Inflammatory macrophage treated with lipopolysaccharide for 1 hour (primary cell): ENCODE measurements around the gene S100A3.

Source experiments
- DNase-seq, 2 donors: peaks; one replicate each; pipeline ENCODE4 v3.0.0-alpha.2; 2020 to 2022

Gene S100A3

GRCh38 chr1:153507926-153508583 is 41.0 kb downstream of the S100A3 start:
- no peak for DNase-seq

- no peak for DNase-seq
Observed at GRCh38 chr1:153506831-153507413, 42.1 kb downstream of the S100A3 start.

GRCh38 chr1:153506386-153506785 is 42.7 kb downstream of the S100A3 start:
- no peak for DNase-seq

GRCh38 chr1:153505576-153505975 is 43.5 kb downstream of the S100A3 start:
- no peak for DNase-seq

- DNase-seq = no peak
Observed at GRCh38 chr1:153503766-153504165, 45.3 kb downstream of the S100A3 start.

- no peak for DNase-seq
Observed at GRCh38 chr1:153498746-153499145, 50.3 kb downstream of the S100A3 start.
